ENCODE results near the gene XRRA1. TPM values are rescaled to one million over a fixed set of nuclear protein-coding genes. Genes with fewer than 3 reads are reported as not detected.

XRRA1 gene
- total RNA-seq, 1 experiment from 2014 or later = 17.3 TPM

- Histone ChIP-seq H3K4me3 (replicated peaks in 1 of 2; ENCODE audit: low read depth in 1 of 2, low read length in 2 of 2) (no peak overlapping the region), H3K9me2 (ENCODE audit: insufficient read depth) (no peaks in the 10 kb centered on the region), H3K9ac (ENCODE audit: low read length) (no peak overlapping the region), H3K36me3 (ENCODE audit: control insufficient read depth in 1 of 2, insufficient read depth in 2 of 2, low read length in 2 of 2) (peaks cover 23 to 29% of the 10 kb centered on the region in 2 experiments), H3K27me3 (ENCODE audit: insufficient read depth, low read length) (no peaks in the 10 kb centered on the region), H3K27ac (ENCODE audit: low read depth, low read length) (no peak overlapping the region), H3K4me1 (ENCODE audit: control insufficient read depth in 1 of 2, insufficient read depth in 2 of 2, low read length in 2 of 2) (no peaks in the 10 kb centered on the region), H3K79me2 (ENCODE audit: insufficient read depth, low read length) (no peaks in the 10 kb centered on the region), H3K9me3 (ENCODE audit: control insufficient read depth in 1 of 2, insufficient read depth in 1 of 2, low read depth in 1 of 2, low read length in 2 of 2) (no peaks in the 10 kb centered on the region), H2AFZ (ENCODE audit: low read depth, low read length, poor library complexity, severe bottlenecking) (no peak overlapping the region), H3K4me2 (ENCODE audit: low read length) (no peak overlapping the region), H4K20me1 (ENCODE audit: insufficient read depth) (no peaks in the 10 kb centered on the region)
- ChIA-PET POLR2A (no interaction called here), RAD21 (ENCODE audit: low non-redundant PET in 1 of 2, low total read pairs in 2 of 2, uncharacterized antibody in 2 of 2, unreplicated experiment in 2 of 2) (no interaction called here), CTCF (no interaction called here)
- BruUV-seq (replicated peaks) = no TSS peak
- intact Hi-C loops (cut with micrococcal nuclease) = no loop called here
- TF ChIP-seq ATF3 (IDR thresholded peaks at IDR 0.05) (no peak), TCF7L2 (IDR thresholded peaks at IDR 0.05; ENCODE audit: borderline replicate concordance, extremely low read depth, insufficient read depth, insufficient read length) (no peak), ZBTB33 (IDR thresholded peaks at IDR 0.05; ENCODE audit: extremely low read depth, insufficient replicate concordance, low read length) (no peak), SP1 (IDR thresholded peaks at IDR 0.05; ENCODE audit: low read depth) (no peak), REST (IDR thresholded peaks at IDR 0.05; ENCODE audit: low read depth) (no peak), MAX (IDR thresholded peaks at IDR 0.05) (no peak), ZFX (IDR thresholded peaks at IDR 0.05) (no peak), YY1 (IDR thresholded peaks at IDR 0.05; ENCODE audit: extremely low read depth, insufficient replicate concordance, low read depth, low read length) (no peak), EGR1 (IDR thresholded peaks at IDR 0.05; ENCODE audit: low read depth) (no peak), JUND (IDR thresholded peaks at IDR 0.05) (no peak), FOSL1 (IDR thresholded peaks at IDR 0.05; ENCODE audit: low read depth) (no peak), CBX3 (IDR thresholded peaks at IDR 0.05; ENCODE audit: low read depth) (no peak), CTCF (IDR thresholded peaks at IDR 0.05 in 2 of 3, conservative IDR thresholded peaks at IDR 0.05 in 1 of 3; ENCODE audit: borderline replicate concordance in 1 of 3, insufficient read depth in 1 of 3, low read depth in 2 of 3, low read length in 2 of 3) (no peak), ZNF274 (IDR thresholded peaks at IDR 0.05; ENCODE audit: low read depth, low read length) (no peak), EZH2 (IDR thresholded peaks at IDR 0.05) (no peak), POLR2A (IDR thresholded peaks at IDR 0.05; ENCODE audit: borderline replicate concordance, extremely low read depth, insufficient read depth, insufficient read length) (no peak), SIN3A (IDR thresholded peaks at IDR 0.05; ENCODE audit: low read depth) (no peak)
- ATAC-seq (no peak), DNase-seq (ENCODE audit: low read depth, low spot score) (no peak)
Measured at GRCh38 chr11:74839446-74839845, 109.4 kb downstream of the XRRA1 start.
